Anterior cingulate cortex (tissue), 58 donors: ENCODE data around the gene SNW1.
A peak's percentile ranks its signal among the peaks of the same experiment; 100 is the strongest.
"Not testable (repeated sequence)": the region's sequence is repeated elsewhere in the genome, so short reads cannot be mapped to it uniquely, and the experiment has no call there.

Source experiments
- DNase-seq, 58 donors: peaks; one replicate each; lab custom pipeline; 2025; lab: John Stamatoyannopoulos, UW

SNW1 gene

DNA sequence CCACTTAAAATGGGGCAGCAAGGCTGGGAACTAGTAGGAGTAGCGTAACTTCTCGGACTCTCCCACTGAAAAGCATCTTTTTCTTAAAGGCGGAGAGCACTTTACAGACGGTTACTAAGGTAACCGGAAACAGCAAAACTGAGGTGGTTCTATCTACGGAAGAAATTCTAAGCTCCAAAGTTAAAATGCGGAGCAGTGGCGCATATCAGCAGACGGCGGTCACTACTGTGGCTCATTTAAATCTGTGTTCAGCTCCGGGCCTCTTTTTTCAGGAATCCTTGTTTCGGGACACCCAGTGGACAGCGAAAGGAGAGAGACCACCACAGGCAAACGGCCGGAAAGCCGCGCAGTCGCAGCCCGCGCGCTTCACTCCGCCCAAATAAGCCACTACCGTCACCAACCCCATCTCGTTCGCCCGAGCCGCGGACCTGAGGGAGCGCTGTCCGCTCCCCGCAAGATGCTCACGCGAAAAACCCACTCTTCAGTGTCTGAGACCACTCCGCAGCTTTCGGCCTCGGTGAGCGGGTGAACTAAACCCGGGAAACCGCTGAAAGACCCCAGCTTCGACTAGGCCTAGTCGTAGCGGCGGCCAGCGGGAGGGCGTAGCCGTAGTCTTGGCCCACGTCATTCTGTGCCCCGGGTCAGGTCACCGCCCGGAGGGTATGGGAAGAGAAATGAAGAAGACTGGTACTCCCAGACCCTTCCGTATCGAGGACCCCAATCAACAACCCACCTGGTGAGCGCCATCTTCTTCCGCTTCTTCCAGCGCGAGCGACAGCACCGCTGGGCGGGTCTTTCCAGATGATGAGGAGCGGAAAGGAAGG is at the start of gene SNW1:
SNW1 (minus strand) TSS at position 776 of the 824 bp plus-strand sequence; CDS start at position 747, 29 bp downstream.
- peak; percentile 54 to 97 (median 90) for DNase-seq

DNA sequence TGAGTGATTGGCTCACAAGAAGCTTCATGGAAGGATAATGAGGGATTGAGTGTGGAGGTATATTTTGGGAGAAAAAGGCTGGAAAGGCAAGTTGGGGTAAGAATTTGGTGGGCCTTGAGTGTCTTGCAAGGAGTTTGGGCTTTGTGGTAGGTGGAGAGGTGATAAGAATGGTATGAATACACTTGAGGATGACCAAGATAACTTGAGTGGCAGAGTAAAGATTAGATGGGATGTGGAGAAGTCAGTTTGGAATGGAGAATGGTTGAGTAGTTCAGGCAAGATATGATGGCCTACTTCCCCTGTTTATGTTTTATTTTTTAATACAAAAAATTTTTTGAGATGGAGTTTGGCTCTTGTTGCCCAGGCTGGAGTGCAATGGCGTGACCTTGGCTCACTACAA is 48.1 kb upstream of the SNW1 start:
- DNase-seq: no peak

DNA sequence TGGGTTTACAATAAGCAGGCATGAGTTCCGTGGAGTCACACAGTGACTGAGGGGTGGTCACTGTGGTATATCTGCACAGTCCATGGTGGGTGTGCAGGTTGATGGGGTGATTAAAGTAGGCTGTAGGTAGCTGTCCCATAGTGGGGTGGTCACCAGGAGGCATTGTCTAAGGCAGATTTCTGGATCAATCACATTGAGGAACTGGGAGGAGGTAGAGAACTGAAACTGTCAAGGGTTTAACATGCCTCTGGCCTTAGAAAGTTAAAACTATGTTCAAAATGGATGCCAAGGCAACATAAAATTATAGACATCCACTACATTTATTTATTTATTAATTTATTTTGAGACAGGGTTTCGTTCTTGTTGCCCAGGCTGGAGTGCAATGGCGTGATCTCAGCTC is 47.3 kb upstream of the SNW1 start:
- DNase-seq: no peak

DNA sequence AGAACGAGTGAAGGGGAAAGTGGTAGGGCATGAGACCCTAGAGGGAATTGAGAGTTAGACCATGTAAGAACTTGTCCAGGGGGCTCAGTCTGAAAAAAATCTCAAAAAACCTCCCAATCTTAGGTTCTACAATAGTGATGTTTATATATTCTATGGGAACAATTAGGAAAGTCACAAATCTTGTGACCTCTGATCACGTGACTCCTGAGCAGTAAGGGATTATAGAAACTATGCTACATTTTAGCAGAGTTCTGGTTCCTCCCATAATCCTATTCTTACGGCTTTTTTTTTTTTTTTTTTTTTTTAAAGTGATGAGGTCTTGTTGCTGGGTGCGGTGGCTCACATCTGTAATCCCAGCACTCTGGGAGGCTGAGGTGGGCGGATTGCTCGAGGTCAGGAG is 44.8 kb upstream of the SNW1 start:
- no peak for DNase-seq

DNA sequence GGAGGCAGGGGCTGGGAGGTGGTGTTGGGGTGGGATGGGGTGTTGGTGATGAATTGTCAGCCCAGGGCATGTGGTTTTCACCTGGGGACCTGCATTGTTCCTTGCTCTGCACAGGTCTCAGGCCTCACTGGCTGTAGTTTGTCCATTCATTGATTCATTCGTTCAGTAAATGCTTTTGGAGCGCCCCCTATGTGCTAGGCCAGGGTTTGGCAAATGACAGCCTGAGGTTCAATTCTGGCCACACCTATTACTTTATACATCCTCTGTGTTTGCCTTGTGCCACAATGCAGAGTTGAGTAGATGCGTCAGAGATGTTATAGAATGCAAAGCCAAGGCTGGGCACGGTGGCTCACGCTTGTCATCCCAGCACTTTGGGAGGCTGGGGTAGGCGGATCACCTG is 43.6 kb upstream of the SNW1 start:
- DNase-seq: no peak

DNA sequence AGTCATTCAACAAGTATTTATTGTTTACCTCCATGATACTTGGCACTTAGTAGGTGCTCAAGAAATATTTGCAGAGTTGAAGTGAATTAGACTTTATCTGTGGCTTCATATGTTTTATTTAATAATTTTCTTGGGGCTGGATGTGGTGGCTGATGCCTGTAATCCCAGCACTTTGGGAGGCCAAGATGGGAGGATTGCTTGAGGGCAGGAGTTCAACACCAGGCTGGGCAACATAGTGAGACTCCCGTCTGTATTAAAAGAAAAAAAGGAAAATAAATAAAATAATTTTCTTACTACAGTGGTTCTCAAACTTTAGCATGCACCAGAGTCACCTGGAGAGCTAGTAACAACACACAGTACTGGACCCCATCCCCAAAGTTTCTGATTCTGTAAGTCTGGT is 39.9 kb upstream of the SNW1 start:
- no peak for DNase-seq

DNA sequence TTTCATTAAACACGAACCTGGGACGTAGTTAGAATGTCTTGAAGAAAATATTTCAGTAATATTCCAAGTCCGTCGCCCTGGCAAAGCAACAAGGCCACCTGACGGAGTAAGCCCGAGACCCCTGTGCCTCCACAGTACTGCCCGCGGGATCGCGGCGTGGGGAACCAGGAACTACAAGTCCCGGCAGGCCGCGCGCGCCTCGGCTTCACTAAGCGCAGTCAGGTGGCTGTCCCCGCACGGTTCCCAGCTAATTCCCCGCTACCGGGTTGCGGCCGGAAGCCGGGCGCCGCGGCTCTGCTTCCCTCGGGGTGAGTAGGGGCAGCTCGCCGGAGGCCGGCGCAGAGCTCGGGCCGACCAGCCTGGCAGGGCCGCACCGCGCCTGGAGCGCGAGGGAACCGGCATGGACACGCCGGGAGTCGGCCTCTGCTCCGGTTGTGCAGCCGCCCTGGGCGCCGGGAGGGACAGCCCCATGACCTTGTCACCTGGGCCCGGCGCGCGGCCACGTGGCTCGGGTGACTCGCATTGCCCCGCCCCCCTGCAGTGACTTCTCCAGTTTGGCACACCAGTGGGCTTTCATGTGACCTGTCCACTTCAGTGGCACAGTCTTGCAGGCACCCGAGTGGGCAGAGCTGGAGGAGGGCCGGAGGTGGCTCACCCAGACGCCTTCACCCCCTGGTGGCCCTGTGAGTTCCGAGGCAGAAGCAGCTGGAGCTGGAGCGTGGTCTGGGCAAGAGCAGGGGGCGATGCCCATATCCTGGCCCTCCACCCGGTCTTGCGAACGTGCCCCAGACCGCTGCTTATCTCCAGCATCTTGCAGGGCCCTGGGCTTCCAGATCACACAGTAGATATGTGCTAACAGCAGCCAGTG is 39.1 kb upstream of the SNW1 start, which contains the start of gene ADCK1:
ADCK1 (plus strand) TSS at position 247 of the 868 bp plus-strand sequence. CDS start 18,870 bp downstream, outside the sequence.
- DNase-seq: peak; percentile 53 to 98 (median 93)

DNA sequence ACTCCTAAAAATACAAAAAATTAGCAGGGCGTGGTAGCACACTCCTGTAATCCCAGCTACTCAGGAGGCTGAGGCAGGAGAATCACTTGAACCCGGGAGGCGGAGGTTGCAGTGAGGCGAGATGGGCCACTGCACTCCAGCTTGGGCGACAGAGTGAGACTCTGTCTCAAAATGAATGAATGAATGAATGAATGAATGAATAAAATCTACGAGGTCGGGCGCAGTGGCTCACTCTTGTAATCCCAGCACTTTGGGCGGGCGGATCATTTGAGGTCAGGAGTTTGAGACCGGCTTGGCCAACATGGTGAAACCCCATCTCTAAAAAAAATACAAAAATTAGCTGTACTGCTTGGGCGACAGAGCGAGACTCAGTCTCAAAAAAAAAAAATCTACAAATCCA is 38.5 kb upstream of the SNW1 start:
- DNase-seq: not testable (repeated sequence)

DNA sequence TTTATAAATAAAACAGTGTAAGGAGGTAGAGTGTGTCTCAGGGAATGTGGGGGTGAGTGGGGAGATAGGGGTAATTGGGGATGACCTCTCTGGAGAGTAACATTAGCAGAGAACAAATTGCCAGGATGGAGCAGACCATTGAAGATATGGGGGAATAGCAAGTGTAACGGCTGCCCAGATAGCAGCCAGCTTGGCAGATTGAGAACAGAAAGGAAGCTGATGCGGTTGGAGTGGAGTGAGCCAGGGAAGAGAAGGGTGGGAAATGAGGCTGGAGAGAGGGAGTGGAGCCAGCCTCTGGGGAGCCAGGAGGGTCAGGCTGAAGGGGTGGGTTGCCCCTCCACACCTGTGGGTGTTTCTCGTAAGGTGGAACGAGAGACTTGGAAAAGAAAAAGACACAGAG is 33.4 kb upstream of the SNW1 start:
- DNase-seq: no peak

DNA sequence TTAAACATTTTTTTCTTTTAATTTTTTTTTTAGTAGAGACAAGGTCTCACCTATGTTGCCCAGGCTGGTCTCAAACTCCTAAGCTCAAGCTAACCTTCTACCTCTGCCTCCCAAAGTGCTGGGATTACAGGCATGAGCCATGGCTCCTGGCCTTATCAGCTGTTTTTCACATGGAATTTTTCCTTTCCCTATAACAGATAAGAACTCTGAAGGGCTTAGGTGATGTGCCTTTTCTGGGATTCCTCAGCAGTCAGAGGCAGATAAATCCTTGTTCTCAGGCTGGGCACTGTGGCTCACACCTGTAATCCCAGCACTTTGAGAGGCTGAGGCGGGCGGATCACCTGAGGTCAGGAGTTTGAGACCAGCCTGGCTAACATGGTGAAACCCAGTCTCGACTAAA is 32.3 kb upstream of the SNW1 start:
- DNase-seq: not testable (repeated sequence)

DNA sequence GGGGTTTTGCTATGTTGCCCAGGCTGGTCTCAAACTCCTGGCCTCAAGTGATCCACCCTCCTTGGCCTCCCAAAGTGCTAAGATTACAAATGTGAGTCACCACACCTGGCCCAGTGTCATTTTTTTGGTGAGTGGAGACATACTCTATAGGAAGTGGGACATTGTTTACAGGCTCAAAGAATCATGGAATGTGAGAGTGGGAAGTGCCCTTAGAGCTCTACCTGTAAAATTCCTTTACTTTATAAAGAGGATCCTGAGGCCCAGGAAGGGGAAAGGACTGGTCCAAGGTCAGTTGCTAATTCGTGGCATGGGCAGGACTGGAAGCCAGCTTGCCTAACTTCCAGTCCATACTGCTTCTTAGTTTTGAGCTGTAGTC is 30.3 kb upstream of the SNW1 start:
- DNase-seq: no peak

DNA sequence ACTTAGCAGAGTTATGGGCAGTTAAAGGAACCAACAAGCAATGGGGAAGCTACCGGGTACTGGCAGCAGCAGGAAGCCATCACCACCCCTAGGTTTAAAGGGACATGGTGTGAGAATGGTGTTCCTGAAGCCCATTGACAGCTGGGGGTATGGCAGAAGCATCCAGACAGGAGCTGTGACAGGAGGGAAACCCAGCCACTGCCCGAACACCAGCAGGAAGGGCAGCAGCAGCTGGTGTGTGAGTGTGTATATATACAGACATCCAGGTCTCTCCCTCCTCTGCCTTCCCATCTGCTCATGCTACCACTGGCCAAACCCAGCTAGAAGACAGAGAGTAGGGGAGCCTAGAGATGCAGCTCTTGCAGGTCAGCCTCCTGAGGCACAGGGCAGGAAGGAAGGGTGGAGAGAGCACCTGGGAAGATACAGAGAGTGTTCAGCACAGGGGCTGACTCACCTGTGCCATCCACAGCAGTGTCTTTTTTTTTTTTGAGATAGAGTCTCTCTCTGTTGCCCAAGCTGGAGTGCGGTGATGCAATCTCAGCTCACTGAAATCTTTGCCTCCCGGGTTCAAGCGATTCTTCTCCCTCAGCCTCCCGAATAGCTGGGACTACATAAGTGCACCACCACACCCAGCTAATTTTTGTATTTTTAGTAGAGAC is 29.7 kb upstream of the SNW1 start:
- DNase-seq: peak in 3 of 58 donors; percentile 1 to 4 (median 2)

DNA sequence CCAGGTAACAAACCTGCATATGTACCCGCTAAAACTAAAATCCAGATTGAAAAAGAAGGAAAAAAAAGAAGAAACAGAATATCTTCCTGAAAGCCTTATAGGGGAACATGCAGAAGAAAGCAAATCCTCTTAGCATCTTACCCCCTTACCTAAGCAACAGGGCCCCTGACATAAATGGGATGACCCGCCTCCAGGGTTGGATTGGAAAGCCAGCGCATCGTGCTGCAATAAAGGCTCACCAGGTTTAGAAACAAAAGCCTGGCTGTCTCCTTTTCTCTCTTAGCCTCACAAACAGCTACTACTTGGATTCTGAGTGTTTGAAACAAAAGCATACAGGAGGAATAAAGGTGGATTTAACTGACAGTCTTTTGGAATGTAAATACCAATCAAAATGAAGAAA is 25.2 kb upstream of the SNW1 start:
- DNase-seq: no peak

DNA sequence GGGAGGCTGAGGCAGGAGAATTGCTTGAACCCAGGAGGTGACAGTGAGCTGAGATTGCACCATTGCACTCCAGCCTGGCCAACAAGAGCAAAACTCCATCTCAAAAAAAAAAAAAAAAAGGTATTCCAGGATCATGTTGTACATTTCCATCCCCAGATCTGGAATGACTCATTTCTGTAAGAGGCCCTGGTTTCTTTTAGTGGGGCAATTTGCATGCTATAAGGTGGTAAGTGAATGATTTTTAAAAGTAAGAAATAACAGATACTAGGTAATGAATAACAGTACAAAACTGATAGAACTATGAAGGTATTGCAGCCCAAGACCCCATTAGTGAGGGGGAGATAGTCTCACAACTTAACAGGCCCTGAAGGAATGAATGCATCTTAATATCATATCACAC is 21.2 kb upstream of the SNW1 start:
- no peak for DNase-seq

DNA sequence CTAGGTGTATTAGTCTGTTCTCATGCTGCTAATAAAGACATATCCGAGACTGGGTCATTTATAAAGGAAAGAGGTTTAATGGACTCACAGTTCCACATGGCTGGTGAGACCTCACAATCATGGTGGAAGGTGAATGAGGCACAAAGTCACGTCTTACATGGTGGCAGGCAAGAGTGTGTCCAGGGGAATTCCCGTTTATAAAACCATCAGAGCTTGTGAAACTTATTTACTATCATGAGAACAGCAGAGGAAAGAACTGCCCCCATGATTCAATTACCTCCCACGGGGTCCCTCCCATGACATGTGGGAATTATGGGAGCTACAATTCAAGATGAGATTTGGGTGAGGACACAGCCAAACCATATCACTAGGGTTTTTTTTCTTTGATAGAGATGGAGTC is 13.0 kb upstream of the SNW1 start:
- not testable (repeated sequence) for DNase-seq

DNA sequence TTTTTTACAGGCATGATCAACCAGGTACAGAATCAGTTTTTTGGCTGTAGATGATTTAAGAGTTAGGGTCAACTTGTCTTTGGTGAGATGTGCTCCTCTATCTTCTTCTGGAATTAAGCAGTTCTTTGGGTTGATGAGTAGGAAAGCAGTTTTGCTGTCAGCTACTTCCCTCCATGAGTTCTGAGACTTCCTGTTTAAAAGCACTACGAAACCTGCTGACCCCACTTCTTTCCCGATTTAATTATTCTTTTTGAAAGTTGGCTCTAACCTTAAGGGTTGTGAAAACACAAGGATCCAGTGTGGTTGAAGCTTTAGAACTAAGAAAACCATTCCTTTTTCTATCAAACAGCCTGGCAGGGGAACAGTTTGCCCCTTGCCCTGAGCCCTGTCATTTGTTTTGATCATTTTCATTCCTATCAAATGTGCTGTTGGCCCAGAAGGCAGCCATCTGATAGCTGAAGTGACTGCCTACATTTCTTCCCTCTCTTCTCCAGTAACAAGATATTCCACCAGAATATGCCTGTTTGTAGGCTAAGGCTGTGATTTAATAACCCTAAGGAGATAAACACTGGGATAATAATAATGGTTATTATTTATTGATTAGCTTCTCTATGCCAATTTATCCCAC is 7.6 kb upstream of the SNW1 start:
- not testable (repeated sequence) for DNase-seq

DNA sequence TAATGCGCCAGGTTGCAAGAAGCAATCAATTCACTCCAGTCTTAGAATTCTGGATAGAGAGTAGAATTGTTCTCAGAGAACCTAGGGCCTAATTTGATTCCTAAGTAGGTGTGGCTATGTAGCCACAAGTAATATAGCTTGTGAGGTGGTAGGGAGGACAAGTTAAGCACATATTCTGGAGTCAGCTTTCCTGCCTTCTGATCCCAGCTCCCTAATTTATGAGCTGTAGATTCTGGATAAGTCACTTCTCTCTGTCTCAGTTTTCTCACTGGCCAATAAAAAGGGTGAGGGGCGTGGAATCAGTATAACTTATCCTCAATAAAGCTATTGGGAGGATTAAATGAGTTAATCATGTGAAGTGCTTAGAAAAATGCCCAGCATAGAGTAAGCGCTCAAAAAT is 3.0 kb upstream of the SNW1 start:
- DNase-seq: no peak

DNA sequence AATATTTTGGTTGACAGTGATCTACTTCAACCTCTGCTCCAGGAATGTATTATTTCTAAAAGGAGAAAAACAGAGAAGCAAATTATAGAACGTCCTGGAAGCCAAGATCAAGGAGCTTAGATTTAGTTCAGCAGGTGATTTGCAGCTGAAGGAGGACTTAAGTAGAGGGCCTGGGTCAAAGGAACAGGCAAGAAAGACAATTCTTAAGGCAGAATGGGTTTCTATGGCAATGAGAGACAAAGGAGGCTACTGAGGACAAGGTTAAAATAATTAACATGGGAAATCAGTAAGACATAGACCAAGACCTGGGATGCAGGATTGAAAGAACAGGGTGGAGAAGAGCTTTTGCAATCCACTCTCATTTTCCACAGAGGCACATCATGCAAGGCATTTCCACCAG is 2.4 kb upstream of the SNW1 start:
- no peak for DNase-seq

DNA sequence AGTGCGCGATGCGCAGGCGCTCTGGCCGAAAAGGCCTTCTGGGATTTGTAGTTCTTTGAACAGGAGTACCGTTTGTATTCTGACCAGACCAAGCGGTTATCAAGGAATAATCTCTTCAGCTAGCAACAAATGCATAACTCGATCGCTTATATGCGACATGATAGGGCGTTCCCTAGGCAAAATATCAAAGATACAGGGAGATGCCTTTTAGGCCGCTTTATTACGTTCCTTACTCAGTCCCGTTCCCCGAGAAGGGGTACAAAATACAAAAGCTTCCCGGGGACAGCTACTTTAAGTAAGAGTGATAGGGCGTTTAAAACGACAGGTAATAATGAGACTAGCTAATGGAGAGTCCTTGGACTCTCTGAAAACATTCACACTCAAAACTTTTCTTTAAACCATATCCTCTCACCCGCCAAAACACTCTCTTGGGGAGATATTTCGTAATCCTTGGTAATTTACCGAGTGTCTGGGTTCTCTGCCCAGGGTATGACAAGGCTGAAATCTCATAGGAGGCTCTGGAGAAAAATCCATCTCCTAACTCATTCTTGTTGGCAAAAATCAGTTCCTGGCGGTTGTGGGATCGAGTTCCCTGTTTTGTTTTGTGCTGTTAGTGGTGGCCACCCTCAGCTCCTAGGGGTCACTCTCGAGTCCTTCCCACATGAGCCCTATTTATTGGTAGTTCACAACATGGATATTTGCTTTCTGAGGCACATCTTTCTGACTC is 412 bp upstream of the SNW1 start:
- DNase-seq: peak in 26 of 58 donors; percentile 1 to 85 (median 12)
